Muscle layer of colon (tissue), 2 donors: ENCODE measurements around the gene SCTR.
"Not testable (repeated sequence)": the region's sequence is repeated elsewhere in the genome, so short reads cannot be mapped to it uniquely, and the experiment has no call there.

ENCODE experiments used
- H3K27ac ChIP-seq: one replicate; pipeline ENCODE4 v1.7.0; 2013; ENCODE audit warnings: low read depth, mild to moderate bottlenecking, low read length, moderate library complexity
- H3K27me3 ChIP-seq, 2 donors: one replicate each; pipeline ENCODE4 v1.7.0; 2013; ENCODE audit warnings: low read length in 2 of 2, mild to moderate bottlenecking in 2 of 2; ENCODE audit not compliant: insufficient read depth in 2 of 2, control insufficient read depth in 1 of 2
- H3K36me3 ChIP-seq: one replicate; pipeline ENCODE4 v1.7.0; 2013; ENCODE audit warnings: mild to moderate bottlenecking, low read length; ENCODE audit not compliant: insufficient read depth
- H3K4me1 ChIP-seq: one replicate; pipeline ENCODE4 v1.7.0; 2013; ENCODE audit warnings: mild to moderate bottlenecking, low read length; ENCODE audit not compliant: insufficient read depth
- H3K4me3 ChIP-seq, 2 donors: one replicate each; pipeline ENCODE4 v1.7.0; 2013; ENCODE audit warnings: low read length in 2 of 2, low read depth in 1 of 2, mild to moderate bottlenecking in 1 of 2, moderate library complexity in 1 of 2
- H3K9ac ChIP-seq: one replicate; pipeline ENCODE4 v1.7.0; 2013; ENCODE audit warnings: low read length
- H3K9me3 ChIP-seq: one replicate; pipeline ENCODE4 v1.7.0; 2013; ENCODE audit warnings: mild to moderate bottlenecking, low read length
- donor health status: abdominal sarcoma.
- donor health status: Adenocarcinoma of cecum.

SCTR gene

GRCh38 chr2:119408221-119408619 is 116.1 kb downstream of the SCTR start:
- Histone ChIP-seq H3K4me3 (no peak overlapping the region), H3K36me3 (no peaks in the 10 kb centered on the region), H3K4me1 (no peaks in the 10 kb centered on the region), H3K27me3 (no peaks in the 10 kb centered on the region), H3K27ac (no peak overlapping the region), H3K9ac (no peak overlapping the region), H3K9me3 (no peaks in the 10 kb centered on the region)

- Histone ChIP-seq H3K9me3 (no peaks in the 10 kb centered on the region), H3K4me1 (no peaks in the 10 kb centered on the region), H3K36me3 (no peaks in the 10 kb centered on the region), H3K27me3 (no peaks in the 10 kb centered on the region), H3K27ac (no peak overlapping the region), H3K4me3 (no peak overlapping the region), H3K9ac (no peak overlapping the region)
Measured at GRCh38 chr2:119407430-119408220, 116.7 kb downstream of the SCTR start.

GRCh38 chr2:119405151-119405550 is 119.1 kb downstream of the SCTR start:
- Histone ChIP-seq H3K9me3 (no peaks in the 10 kb centered on the region), H3K27ac (no peak overlapping the region), H3K9ac (no peak overlapping the region), H3K4me3 (no peak overlapping the region), H3K4me1 (no peaks in the 10 kb centered on the region), H3K36me3 (no peaks in the 10 kb centered on the region), H3K27me3 (no peaks in the 10 kb centered on the region)

- H3K27me3 ChIP-seq, H3K9ac ChIP-seq, H3K4me1 ChIP-seq, H3K27ac ChIP-seq, H3K4me3 ChIP-seq, H3K9me3 ChIP-seq, H3K36me3 ChIP-seq: not testable (repeated sequence)
Measured at GRCh38 chr2:119403618-119404017, 120.7 kb downstream of the SCTR start.

GRCh38 chr2:119402645-119403560 is 121.4 kb downstream of the SCTR start:
- no peaks in the 10 kb centered on the region for H3K4me1 ChIP-seq
- no peak overlapping the region for H3K9ac ChIP-seq
- H3K27ac ChIP-seq = no peak overlapping the region
- H3K36me3 ChIP-seq = no peaks in the 10 kb centered on the region
- no peak overlapping the region for H3K4me3 ChIP-seq
- H3K9me3 ChIP-seq = no peaks in the 10 kb centered on the region
- H3K27me3 ChIP-seq = no peaks in the 10 kb centered on the region

- Histone ChIP-seq H3K9me3 (no peaks in the 10 kb centered on the region), H3K9ac (no peak overlapping the region), H3K36me3 (no peaks in the 10 kb centered on the region), H3K4me3 (no peak overlapping the region), H3K27ac (no peak overlapping the region), H3K27me3 (no peaks in the 10 kb centered on the region), H3K4me1 (no peaks in the 10 kb centered on the region)
Measured at GRCh38 chr2:119402106-119402505, 122.2 kb downstream of the SCTR start.

GRCh38 chr2:119397196-119397595 is 127.1 kb downstream of the SCTR start:
- Histone ChIP-seq H3K27me3 (no peaks in the 10 kb centered on the region), H3K4me1 (no peaks in the 10 kb centered on the region), H3K4me3 (no peak overlapping the region), H3K27ac (no peak overlapping the region), H3K9me3 (no peaks in the 10 kb centered on the region), H3K9ac (no peak overlapping the region), H3K36me3 (no peaks in the 10 kb centered on the region)

- H3K4me1 ChIP-seq = peaks cover 6% of the 10 kb centered on the region
- no peak overlapping the region for H3K27ac ChIP-seq
- H3K9me3 ChIP-seq = no peaks in the 10 kb centered on the region
- no peak overlapping the region for H3K4me3 ChIP-seq
- H3K27me3 ChIP-seq = no peaks in the 10 kb centered on the region
- H3K36me3 ChIP-seq = no peaks in the 10 kb centered on the region
- H3K9ac ChIP-seq = no peak overlapping the region
Measured at GRCh38 chr2:119393971-119394748, 130.1 kb downstream of the SCTR start.
